Fibroblast of skin of right biceps (primary cell): ENCODE data around the gene POM121.
"Not testable (repeated sequence)": the region's sequence is repeated elsewhere in the genome, so short reads cannot be mapped to it uniquely, and the experiment has no call there.

Experiments used
- DNase-seq: peaks from one replicate; pipeline ENCODE4 v3.0.0-alpha.2; 2013

The POM121 gene

DNA sequence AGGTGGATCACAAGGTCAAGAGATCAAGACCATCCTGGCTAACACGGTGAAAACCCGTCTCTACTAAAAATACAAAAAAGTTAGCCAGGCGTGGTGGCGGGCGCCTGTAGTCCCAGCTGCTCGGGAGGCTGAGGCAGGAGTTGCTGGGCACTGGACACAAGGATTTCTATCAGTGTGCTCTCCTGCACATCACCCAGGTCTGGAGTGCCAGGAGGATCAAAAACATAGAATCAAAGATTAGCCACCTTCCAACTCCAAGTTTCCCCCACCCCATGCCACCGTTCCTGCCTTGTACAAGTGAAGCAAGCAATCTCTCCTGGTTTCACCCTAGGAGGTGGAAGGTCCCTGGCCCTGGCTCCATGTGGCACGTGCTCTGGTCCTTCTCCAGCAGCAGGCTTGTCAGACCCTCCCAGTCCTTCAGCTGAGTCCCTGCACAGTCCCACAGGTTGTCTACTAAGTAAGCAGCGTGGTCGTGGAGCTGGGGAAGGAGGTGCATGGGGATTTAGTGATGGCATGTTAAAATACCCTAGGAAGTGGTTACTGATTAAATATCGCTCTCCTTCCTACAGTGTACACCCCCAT is 73.1 kb downstream of the POM121 start:
- DNase-seq: not testable (repeated sequence)
